DMS153 (cell line): ENCODE results near the gene FABP3.

Experiments used
- DNase-seq: peaks from one replicate; lab custom pipeline; 2025; lab: John Stamatoyannopoulos, UW

The FABP3 gene

DNA sequence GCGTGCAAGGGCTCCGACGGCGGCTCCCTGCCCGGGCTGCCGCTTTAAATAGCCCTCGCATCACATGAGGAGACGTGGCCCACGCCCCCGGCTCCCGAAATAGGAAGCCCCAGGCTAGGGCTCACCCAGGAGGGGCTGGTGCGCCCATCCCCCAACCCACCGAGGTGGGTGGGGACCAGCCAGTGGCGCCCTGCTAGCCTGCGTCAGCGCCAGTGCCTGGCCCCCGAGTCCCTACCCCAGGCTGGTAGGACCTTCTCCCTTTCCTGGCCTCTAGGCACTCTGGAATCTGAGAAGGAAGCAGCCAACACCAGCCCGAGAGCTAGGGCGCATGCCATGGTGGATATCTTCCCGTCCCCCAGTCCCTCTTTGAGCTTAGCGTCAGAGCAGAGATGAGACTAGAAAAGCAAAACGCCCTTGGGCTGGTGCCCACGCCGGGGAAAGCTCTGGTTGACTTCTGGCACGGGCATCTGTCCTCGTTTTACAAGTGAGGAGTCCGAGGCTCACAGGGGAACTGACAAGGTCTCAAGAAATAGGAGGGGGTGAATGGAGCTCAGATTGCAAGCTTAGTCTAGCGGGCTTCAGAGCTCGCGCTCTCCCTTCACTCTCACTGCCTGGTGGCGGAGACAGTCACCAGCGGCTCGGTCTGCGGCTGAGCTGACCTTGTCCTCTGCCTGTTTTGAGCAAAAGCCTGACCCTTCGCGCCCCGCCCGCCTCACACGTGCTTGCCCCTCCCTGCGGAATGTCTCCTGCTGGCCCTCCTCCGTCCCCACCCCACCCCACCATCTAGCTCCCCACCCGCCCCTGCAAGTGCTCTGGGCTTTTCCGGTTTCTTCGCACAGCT is at the start of gene FABP3:
Gene FABP3, minus strand, starts transcription at position 21 of the 841 bp plus-strand sequence. CDS start 62 bp downstream, outside the sequence.
- DNase-seq: peak; percentile 59

DNA sequence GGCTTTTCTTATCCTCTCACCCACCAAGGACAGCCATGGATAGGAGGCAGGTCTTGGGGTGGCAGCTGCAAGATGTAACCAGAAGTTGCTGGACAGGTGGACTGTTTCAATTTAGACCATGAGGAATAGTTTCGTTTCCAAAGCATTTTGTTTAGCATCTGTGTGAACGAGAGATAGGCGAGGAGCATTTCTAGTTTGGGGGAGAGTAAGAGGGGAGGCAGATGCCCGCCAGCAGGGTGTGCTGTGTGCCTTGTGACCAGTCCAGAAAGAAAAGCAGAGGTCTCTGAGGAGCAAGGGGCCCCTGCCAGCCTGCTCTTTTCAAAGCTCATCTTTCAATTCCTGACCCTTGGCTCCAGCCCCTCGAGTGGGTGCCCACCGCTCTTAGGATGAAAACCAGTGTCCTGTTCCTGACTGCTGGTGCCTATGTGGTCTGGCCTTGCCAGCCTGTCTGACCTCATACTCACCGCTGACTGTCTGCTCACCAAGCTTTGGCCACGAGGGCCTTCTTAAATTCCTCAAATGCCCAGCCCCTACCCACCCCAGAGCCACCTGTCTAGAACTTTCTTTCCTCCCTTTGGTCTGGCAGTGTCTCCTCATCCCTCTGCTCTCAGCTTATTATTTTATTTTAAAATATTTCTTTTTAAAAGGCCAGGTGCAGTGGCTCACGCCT is 48.6 kb upstream of the FABP3 start:
- no peak for DNase-seq

DNA sequence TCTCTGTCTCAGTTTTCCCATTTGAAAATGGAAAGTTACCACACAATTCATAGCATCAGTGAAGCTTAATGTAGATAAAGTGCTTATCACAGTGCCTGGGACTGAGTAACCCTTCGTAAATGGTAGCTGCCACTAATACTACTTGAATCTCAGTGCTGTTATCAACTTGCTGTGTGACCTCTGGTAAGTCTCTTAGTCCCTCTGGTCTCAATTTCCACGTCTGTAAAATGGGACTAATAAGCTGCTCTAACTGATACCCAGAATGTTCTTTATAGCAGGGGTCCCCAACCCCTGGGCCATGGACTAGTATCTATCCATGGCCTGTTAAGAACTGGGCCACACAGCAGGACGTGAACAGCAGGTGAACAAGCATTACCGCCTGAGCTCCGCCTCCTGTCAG is 47.8 kb upstream of the FABP3 start:
- DNase-seq: no peak

DNA sequence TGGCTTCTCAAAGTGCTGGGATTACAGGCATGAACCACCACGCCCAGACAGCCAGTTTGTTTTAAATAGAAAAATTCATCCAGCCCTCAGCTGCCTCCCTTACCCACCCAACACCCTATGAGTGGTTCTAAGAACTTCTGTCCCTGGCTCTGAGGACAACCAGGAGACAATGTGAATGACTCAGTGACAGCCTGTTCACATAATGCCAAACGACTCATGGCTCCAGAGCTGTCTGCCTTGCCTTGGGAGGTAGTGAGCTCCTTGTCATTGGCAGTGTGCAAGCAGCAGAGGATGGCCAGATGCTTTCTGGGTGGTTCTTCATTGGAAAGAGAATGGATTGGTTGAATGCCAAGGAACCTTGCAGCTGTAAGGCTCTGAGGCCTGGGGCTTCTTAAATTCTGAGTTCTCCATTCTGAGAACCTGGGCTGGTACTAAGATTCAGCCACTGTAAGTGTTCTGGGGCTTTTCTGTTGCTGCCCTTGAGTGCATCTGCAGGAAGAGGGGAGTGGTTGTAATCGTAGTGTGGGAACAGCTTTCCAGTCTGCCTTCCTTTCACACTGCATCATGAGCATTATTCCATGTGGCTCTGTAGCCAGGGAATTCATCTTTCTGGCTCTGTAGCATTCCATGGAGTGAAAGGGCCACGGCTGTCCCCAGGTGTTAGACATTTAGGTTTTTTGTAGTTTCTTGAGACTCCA is 45.9 kb upstream of the FABP3 start:
- DNase-seq: no peak

DNA sequence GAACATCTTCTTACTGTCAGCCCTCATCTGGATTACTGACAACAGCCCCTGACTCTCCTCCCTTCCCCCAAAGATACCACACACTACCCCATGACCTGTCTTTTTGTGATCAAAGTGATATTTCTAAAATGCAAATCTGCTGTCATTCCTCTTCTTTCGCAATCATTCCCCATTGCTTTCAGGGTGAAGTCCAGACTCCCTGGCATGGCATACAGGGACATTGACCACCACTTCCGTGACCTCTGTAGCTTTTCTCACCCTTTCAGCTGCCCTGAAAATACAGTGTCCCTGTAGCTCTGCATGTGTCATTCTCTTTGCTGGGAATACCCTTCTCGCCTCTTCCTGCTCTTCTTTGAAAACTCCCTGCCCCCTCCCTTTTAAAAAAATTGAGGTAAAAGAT is 44.3 kb upstream of the FABP3 start:
- DNase-seq: no peak

DNA sequence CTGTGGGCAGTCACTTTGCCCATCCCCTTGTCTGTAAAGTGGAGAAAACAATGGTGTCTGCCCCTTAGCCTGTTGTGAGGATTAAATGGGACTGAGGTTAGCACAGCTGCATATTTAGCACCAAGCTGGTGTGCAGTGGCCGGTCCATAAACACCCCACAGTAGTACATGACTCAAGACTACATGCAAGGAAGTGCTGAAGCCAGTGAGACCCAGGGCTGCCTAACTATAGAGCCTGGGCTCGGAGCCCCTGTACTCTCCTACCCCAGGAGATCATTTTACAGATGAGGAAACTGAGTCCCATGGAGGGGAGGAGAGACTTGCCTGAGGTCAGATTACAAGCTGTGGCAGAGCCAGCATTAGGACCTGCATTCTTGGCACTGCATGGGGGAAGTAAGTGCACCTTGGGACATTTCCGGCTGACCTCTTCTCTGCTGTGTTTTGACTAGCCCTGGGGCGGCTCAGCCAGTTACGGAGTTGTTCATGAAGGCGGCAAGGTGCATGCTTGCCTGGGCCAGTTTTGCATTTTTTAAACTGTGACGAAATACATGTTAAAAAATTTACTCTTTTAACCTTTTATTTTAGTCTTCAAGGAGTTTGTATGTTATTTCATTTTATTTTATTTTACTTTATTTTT is 43.3 kb upstream of the FABP3 start:
- no peak for DNase-seq

DNA sequence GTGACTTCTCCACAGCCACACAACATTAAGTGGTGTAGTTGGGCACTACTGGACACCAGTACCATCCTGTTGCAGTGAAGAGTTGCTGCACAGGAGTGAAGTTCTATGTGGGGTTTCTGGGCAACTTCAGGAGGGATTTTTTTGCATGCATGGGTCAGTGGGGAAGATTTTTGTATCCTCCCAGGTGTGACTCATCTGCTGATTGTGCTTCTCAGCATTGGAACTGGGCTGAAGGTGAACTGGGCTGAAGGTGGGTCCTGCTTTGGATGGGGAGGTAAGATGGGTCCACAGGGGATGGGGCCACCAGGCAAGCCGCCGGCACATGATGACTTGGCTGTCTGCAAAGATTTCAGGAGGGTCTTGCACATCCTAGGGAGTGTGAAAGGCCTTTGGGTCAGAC is 42.8 kb upstream of the FABP3 start:
- DNase-seq: no peak

DNA sequence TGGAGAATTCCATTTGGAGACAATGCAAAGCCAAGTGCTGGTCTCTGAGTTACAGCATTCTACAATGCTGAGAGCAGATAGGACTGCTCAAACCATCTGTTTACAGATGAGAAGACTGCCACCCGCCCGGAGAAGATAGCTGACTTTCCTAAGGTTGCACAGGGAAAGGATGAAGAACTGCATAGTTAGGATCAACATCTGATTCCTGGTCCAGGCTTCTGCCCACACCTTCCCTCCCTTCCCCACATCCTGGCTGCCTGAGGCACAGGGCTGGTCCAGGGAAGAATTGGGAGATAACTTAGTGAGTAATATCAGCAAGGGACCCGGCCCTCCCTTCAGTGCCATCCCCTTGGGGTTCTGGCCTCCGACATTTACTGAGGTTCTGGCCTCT is 42.1 kb upstream of the FABP3 start:
- DNase-seq: no peak

DNA sequence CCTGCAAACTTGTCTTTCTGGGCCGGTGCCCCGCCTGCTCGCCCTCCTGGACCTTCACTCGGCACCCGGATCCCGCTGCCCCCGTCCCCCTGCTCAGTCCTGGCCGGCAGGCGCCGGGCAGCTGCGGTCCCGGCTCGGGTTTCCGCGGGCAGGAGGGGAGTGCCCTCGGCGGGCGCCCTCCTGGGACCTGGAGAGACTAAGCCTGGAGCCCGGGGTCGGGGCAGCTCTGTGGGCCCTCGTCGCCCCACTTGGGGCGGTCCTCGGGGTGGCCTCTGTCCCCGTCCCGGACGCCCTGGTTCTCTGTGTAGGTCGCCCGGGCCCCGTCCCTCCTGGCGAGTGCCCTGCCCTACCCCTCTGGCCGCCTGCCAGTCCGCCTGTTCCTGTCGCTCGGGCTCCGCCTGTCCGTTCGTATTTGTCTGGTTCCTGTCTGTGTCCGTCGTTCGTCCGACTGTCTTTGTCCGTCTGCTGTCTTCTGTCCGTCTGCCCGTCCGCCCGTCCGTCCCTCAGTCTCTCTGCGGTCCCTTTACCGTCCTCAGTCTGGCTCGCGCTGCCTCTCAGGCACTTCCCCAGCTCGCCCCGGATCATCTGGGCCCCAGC is 40.6 kb upstream of the FABP3 start:
- DNase-seq: no peak

DNA sequence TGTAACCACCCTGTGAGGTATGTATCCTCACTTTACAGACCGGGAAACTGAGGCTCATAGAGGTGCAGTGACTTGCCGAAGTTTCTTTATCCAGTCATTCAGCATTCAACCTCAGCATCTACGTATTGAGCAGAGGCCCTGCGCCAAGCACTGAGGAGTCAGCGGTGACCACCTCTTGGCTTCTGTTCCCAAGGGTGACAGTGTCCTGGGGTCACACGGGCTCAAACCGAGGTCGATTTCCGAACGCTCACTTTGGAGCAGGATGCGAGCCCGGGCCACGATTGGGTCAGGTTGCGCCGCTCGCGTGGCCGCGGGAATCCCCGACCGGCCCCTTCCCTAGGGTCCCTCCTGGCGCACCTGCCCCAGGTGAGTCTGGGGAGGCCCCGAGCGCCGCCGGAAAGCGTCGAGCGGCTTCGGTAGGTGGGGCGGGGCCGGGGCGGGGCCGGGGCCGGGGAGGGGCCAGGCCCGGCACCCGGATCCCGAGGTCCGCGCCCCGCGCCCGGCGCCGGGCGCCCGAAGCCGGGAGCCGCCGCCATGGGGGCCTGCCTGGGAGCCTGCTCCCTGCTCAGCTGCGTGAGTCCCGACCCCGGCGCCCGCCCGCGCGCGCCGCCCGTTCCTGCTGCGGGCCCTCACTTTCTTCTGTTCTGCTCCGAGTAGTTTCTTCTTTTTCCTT is 40.0 kb upstream of the FABP3 start, which contains the start of gene SERINC2:
Gene SERINC2, plus strand, starts transcription at position 482 of the 673 bp plus-strand sequence. Its CDS starts 53 bp downstream, at position 535.
- peak; percentile 68 for DNase-seq

DNA sequence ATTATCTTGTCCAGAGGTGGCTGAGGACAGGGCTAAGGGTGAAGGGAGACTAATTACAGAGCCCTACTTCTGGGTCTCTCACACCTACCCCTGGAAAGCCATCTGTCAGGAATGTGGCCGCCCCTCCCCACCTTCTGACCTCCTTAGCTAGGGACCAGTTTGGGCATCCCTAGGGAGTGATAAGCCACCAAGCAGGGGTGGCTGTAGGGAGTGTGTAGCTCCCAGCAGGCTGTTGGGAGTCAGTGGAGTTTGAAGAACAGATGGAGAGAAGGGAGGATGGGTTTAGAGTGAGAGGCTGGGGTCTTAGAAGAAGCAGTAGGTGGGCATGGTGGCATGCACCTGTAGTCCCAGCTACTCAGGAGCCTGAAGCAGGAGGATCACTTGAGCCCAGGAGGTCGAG is 39.3 kb upstream of the FABP3 start:
- no peak for DNase-seq

DNA sequence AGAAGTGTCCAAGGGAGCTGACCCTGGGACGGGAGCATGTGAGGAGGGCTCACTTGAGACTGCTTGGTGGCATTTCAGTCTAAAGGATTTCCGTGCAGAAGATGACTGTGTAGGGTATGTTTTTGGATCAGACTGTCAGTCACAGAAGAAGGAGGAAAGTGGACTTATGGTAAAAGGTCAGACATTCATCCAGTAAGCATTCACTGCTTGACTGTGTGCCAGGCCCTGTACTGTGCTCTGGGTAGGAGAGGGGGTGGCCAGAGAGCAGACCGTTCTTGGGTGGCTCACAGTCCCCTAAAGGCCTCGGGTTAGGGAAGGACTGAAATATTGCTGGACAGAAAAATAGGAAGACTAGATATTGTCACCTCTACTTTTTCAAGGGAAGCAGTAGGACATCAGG is 38.0 kb upstream of the FABP3 start:
- DNase-seq: no peak

DNA sequence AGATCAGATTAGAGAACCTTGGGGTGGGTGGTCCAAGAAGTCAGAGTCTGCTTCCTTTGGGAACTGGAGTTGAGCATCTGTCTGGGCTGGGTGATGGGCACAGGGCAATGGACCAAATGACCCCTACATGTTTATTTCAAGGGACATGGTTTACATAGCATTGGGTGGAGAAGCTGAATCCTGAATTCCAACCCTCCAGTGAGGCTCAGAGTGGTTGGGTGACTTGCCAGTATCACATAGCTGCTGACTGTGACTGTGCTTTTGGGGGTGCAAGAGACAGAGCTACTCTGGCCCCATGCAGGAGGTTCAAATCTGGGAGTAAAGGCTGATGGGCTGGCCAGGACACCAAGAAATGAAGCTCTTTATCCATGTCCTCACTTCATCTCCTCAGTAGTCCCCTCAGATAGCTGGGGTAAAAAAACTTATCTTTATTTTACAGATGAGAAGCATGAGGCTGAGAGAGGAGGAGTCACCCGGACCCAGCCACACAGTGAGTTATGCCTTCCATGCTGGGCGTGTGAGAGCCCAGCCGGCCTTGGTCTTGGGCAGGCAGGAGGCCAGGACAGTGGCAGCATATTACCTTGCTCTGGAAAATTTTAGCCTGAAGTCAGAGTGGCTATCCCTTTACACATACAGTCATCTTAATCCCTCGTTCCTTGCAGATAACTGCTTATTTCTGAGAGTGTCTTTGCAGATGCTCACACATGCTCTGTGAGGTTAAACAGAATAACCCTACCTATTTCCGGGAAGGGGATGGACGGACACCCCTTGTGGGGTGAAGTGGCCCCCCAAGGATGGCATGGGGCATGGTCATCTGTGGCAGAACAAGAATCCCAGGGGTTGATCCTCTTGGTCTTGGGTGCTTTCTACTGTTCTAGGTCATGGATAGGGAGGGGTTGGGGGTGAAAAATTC is 37.3 kb upstream of the FABP3 start:
- DNase-seq: no peak

DNA sequence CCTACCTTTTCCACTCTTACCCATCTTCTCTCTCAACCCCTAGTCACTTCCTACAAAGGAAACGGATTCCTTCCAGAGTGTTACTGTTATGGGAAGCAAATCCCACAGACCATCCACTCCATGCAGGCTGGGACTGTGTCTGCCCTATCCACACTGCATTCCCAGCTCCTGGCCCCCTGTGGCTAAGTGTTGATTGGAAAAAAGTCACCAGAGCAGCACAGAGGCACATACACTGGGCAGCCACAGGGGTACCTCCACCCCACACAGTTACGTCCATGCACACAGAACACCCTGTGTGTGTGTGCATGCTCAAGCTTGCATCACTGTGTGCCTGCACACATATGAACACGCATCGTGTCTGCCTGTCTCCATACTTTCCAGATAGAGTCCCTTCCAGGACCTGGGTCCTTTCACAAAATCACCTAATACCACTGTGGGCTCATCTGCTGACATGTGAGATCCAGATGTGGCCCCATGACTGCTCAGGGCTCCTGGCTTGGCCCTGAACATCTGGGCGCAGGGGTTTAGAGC is 36.0 kb upstream of the FABP3 start:
- DNase-seq: no peak

DNA sequence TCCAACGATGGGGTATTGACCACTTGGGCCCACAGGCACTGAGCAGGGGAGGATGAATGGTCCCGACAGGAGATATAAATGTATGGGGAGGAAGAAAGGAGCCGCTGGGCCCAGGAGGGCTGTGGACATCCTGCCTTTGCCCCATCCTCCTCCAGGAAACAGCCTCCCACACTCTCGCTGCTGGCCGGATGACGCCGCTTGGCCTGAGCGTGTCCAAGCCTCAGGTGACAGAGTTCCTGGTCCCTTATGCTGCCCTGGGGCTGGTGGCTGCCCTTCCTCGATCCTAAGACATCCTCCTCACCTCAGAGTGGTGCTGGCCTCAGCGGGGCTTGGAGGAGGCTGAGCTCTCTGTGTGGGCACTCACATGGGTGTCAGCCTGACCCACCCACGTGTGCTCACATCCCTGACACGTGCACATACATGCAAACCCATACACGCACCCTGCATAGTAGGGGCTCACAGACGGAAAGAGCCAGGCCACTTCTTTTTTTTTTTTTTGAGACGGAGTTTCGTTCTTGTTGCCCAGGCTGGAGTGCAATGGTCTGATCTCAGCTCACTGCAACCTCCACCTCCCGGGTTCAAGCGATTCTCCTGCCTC is 34.3 kb upstream of the FABP3 start:
- no peak for DNase-seq

DNA sequence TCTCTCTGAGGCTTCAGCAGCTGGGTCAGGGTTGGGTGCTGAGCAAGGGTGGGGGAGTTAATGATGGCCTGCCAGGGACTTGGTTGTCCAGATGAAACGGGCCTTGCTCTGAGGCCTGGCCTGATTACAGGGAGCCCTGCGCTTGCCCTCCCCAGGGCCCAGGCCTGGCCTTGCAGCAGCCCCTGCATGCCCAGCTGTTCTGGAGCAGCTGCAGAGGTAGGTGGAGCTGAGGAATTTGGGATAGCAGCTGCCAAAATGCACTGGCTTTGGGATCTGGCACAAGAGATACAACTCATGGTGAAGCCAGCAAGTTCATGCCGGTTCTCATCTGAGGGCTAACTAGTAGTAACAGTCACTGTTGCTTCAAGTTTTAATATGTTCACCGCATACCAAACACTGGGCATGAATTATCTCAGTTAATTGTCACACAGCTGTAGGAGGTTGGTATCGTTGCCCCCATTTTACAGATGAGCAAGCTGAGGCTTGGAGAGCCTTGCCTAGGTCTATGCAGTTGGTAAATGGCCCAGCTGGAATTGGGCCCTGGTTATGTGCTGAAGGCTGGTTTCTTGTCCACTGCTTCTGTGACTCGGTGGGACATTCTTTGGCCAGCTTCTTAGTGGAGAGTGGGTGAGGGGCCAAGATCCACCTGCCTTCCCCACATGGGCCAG is 32.8 kb upstream of the FABP3 start:
- no peak for DNase-seq

DNA sequence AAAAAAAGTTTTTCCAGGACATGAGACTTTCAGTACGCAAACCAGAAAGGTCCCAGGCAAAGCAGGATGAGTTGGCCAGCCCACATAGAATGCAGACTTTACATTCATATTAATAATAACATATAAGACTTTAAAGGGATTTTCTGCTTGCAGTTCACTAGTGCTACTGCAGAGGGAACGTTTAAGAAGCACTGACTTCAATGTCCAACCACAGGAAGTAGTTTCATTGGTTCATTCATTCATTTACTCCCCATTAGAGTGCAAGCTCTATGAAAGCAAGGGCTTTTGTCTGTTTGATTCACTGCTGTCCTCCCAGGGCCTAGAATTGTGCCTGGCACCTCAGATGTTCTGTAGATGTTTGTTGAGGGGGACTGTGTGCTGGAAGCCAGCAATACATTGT is 28.4 kb upstream of the FABP3 start:
- no peak for DNase-seq

DNA sequence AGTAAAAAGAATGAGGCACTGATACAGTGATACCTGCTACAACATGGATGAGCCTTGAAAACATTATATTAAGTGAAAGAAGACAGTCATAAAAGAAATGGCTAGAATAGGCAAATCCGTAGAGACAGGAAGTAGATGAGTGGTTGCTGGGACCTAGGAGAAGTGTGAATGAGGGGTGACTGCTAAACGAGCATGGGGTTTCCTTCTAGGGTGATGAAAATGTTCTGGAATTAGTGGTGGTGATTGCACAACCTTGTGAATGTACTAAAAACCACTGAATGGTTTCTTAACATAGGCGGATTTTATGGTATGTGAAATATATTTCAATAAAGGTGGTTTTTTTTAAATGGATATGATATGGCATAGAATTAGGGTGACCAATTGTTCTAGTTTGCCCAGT is 27.5 kb upstream of the FABP3 start:
- no peak for DNase-seq

DNA sequence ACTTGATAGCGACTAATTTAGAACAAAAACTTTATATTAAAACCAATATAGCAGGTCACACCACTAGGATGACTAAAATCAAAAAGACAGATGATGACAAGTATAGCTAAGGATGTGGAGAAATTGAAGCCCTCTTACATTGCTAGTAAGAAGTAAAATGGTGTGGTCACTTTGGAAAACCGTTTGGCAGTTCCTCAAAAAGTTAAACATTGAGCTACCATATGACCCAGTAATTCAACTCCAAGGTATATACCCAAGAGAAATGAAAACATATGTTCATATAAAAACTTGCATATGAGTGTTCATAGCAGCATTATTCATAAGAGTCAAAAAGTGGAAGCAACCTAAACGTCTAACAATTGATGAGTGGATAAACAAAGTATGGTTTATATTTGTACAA is 27.1 kb upstream of the FABP3 start:
- no peak for DNase-seq
